HL-60 (cell line): Measurements from ENCODE around the gene COX6A2.
A peak's percentile ranks its signal among the peaks of the same experiment; 100 is the strongest.

Experiments used
- CTCF ChIP-seq: IDR thresholded peaks from one replicate; pipeline ENCODE4 v1.5.1; 2011; ENCODE audit warnings: low read length, control low read depth, inconsistent platforms; ENCODE audit not compliant: insufficient read depth
- POLR2AphosphoS5 ChIP-seq: IDR thresholded peaks from 2 replicates; pipeline ENCODE4 v1.6.1; 2012; ENCODE audit warnings: low read depth

GRCh38 chr16:31400191-31400590, 28.0 kb downstream of the COX6A2 start:
- TF ChIP-seq CTCF (no peak), POLR2AphosphoS5 (peak; percentile 76)
